CD14-positive monocyte (primary cell): ENCODE data around the gene GRIK4. TPM values are rescaled to one million over a fixed set of nuclear protein-coding genes. Genes with fewer than 3 reads are reported as not detected.

Experiments used
- DNase-seq, 3 donors: peaks; one replicate each; pipeline ENCODE4 v3.0.0-alpha.2; 2011 to 2022
- H2AFZ ChIP-seq: 2 replicates; pipeline ENCODE4 v1.6.0; 2012; ENCODE audit warnings: mild to moderate bottlenecking, low read depth, low read length, inconsistent platforms; ENCODE audit not compliant: insufficient read depth, poor library complexity, severe bottlenecking
- H3K27ac ChIP-seq, 2 donors: 1 replicate in 1 of 2; 2 replicates in 1 of 2; pipeline ENCODE4 v1.5.1; 2012 to 2013; ENCODE audit warnings: low read length in 2 of 2, control low read depth in 1 of 2, inconsistent platforms in 1 of 2, low read depth in 1 of 2, mild to moderate bottlenecking in 1 of 2
- H3K27me3 ChIP-seq, 2 donors: one replicate each; pipeline versions ENCODE4 v1.6.0 to v1.6.1; 2011 to 2013; ENCODE audit warnings: low read length in 2 of 2; ENCODE audit not compliant: control insufficient read depth in 2 of 2, insufficient read depth in 2 of 2
- H3K36me3 ChIP-seq, 2 donors: replicated peaks in 1 of 2; 1 replicate in 1 of 2; 2 replicates in 1 of 2; pipeline versions ENCODE4 v1.5.1 to v1.6.1; 2012 to 2013; ENCODE audit warnings: low read length in 2 of 2, control low read depth in 1 of 2, inconsistent platforms in 1 of 2, mild to moderate bottlenecking in 1 of 2; ENCODE audit not compliant: insufficient read depth in 2 of 2, control insufficient read depth in 1 of 2
- H3K4me1 ChIP-seq, 2 donors: 1 replicate in 1 of 2; 2 replicates in 1 of 2; pipeline versions ENCODE4 v1.5.1 to v1.6.1; 2012 to 2013; ENCODE audit warnings: low read length in 2 of 2, control low read depth in 1 of 2, inconsistent platforms in 1 of 2, mild to moderate bottlenecking in 1 of 2, moderate library complexity in 1 of 2; ENCODE audit not compliant: insufficient read depth in 2 of 2, control insufficient read depth in 1 of 2
- H3K4me2 ChIP-seq: replicated peaks from 2 replicates; pipeline ENCODE3; 2012; ENCODE audit warnings: low read length, moderate library complexity, mild to moderate bottlenecking; ENCODE audit not compliant: poor library complexity, severe bottlenecking; ENCODE audit errors: extremely low read depth
- H3K4me3 ChIP-seq, 3 experiments: fragments of 200-600 bp in 1 of 3; sonication (generic) in 1 of 3; replicated peaks in 1 of 3; 1 replicate in 2 of 3; 2 replicates in 1 of 3; pipeline ENCODE4 v1.5.1; 2011 to 2013; ENCODE audit warnings: low read length in 3 of 3, mild to moderate bottlenecking in 3 of 3, control low read depth in 2 of 3, low read depth in 2 of 3, inconsistent platforms in 1 of 3, moderate library complexity in 1 of 3
- H3K79me2 ChIP-seq: 2 replicates; pipeline ENCODE4 v1.6.0; 2012; ENCODE audit warnings: mild to moderate bottlenecking, control low read depth, inconsistent platforms, low read length, moderate library complexity; ENCODE audit not compliant: insufficient read depth
- H3K9ac ChIP-seq: 2 replicates; pipeline ENCODE4 v1.6.0; 2017; ENCODE audit warnings: low read length, mild to moderate bottlenecking; ENCODE audit not compliant: insufficient read depth, poor library complexity, severe bottlenecking
- H3K9me3 ChIP-seq, 2 donors: replicated peaks in 1 of 2; 1 replicate in 1 of 2; 2 replicates in 1 of 2; pipeline versions ENCODE4 v1.5.1 to v1.6.1; 2012 to 2013; ENCODE audit warnings: low read length in 2 of 2, control low read depth in 1 of 2; ENCODE audit not compliant: control insufficient read depth in 1 of 2, insufficient read depth in 1 of 2
- H4K20me1 ChIP-seq: 2 replicates; pipeline ENCODE4 v1.6.0; 2012; ENCODE audit warnings: mild to moderate bottlenecking, low read length, control low read depth, moderate library complexity; ENCODE audit not compliant: insufficient read depth
- H3K27ac Mint-ChIP-seq, 7 donors: one replicate each; pipeline ENCODE4 v1.8.0; 2020; ENCODE audit warnings: mild to moderate bottlenecking in 7 of 7, mixed read lengths in 7 of 7, moderate library complexity in 6 of 7, inconsistent platforms in 2 of 7
- H3K27me3 Mint-ChIP-seq, 3 donors: one replicate each; pipeline ENCODE4 v1.8.0; 2021 to 2022; ENCODE audit warnings: low read depth in 3 of 3, mild to moderate bottlenecking in 3 of 3, mixed read lengths in 3 of 3, moderate library complexity in 3 of 3, inconsistent platforms in 1 of 3
- H3K36me3 Mint-ChIP-seq, 2 donors: one replicate each; pipeline ENCODE4 v1.8.0; 2020; ENCODE audit warnings: mixed read lengths in 2 of 2, inconsistent platforms in 1 of 2, mild to moderate bottlenecking in 1 of 2
- H3K4me1 Mint-ChIP-seq: one replicate; pipeline ENCODE4 v1.8.0; 2020; ENCODE audit warnings: mild to moderate bottlenecking, mixed read lengths
- H3K4me3 Mint-ChIP-seq, 2 donors: one replicate each; pipeline ENCODE4 v1.8.0; 2020; ENCODE audit warnings: mild to moderate bottlenecking in 2 of 2, mixed read lengths in 2 of 2, moderate library complexity in 1 of 2
- H3K9me3 Mint-ChIP-seq, 7 donors: one replicate each; pipeline ENCODE4 v1.8.0; 2020 to 2022; ENCODE audit warnings: mixed read lengths in 7 of 7, mild to moderate bottlenecking in 6 of 7, moderate library complexity in 6 of 7, inconsistent platforms in 2 of 7
- CTCF ChIP-seq: fragments of 200-600 bp; IDR thresholded peaks from one replicate; pipeline ENCODE4 v1.8.0; 2022; ENCODE audit warnings: antibody characterized with exemption, mild to moderate bottlenecking
- WGBS: methylation state at CpG from one replicate; pipeline ENCODE4 v1.1.5; 2013; ENCODE audit warnings: missing lambda C conversion rate; ENCODE audit not compliant: insufficient coverage; 5-methylcytosine and 5-hydroxymethylcytosine counted together
- intact Hi-C, 2 donors: fragments of 100-400 bp; cut with micrococcal nuclease; formaldehyde crosslinking; loops; one replicate each; pipeline versions ENCODE4 v1.15.0 to v1.15.1; 2023
- polyA plus RNA-seq, 3 donors: library from polyadenylated mRNA; depleted of rRNA in 1 of 3; unstranded in 2 of 3; stranded (reverse) in 1 of 3; fragments of 300-500 nt in 2 of 3; fragments of >200 nt in 1 of 3; fragmentation: Illumina TruSeq in 2 of 3; gene quantifications; 1 replicate in 2 of 3; 2 replicates in 1 of 3; pipeline ENCODE4 v1.2.3, GENCODE V29; 2012 to 2021

GRIK4 gene
- polyA plus RNA-seq, 3 donors = not detected

GRCh38 chr11:120805960-120806555 lies 294.5 kb downstream of the GRIK4 start:
- WGBS = 21% methylated on average over 7 of the region's 9 CpGs
- H2AFZ ChIP-seq = no peak overlapping the region
- no peaks in the 10 kb centered on the region for H3K36me3 Mint-ChIP-seq
- no peak for TF ChIP-seq CTCF
- no peak overlapping the region for H3K4me3 ChIP-seq
- H3K27ac ChIP-seq = no peak overlapping the region
- no peaks in the 10 kb centered on the region for H3K79me2 ChIP-seq
- no peak overlapping the region for H3K27ac Mint-ChIP-seq
- no peak overlapping the region for H3K4me2 ChIP-seq
- H3K4me1 ChIP-seq = no peaks in the 10 kb centered on the region
- peaks cover 12 to 18% (median 15%) of the 10 kb centered on the region in 3 donors for H3K27me3 Mint-ChIP-seq
- no peak for DNase-seq
- H3K4me1 Mint-ChIP-seq = no peaks in the 10 kb centered on the region
- no peaks in the 10 kb centered on the region for H3K9me3 Mint-ChIP-seq
- intact Hi-C loops = no loop called here
- H3K36me3 ChIP-seq = no peaks in the 10 kb centered on the region
- no peaks in the 10 kb centered on the region for H3K27me3 ChIP-seq
- H3K9ac ChIP-seq = no peak overlapping the region
- no peak overlapping the region for H3K4me3 Mint-ChIP-seq
- H3K9me3 ChIP-seq = no peaks in the 10 kb centered on the region
- H4K20me1 ChIP-seq = no peaks in the 10 kb centered on the region

GRCh38 chr11:120807414-120808150 lies 296.0 kb downstream of the GRIK4 start:
- H3K4me1 Mint-ChIP-seq = no peaks in the 10 kb centered on the region
- no peak overlapping the region for H3K27ac Mint-ChIP-seq
- WGBS = 83% methylated on average over 12 of the region's 13 CpGs
- no peak for TF ChIP-seq CTCF
- Histone ChIP-seq H3K4me1 (no peaks in the 10 kb centered on the region), H4K20me1 (no peaks in the 10 kb centered on the region), H3K27me3 (no peaks in the 10 kb centered on the region), H3K4me2 (no peak overlapping the region), H3K36me3 (no peaks in the 10 kb centered on the region), H3K9ac (no peak overlapping the region), H2AFZ (no peak overlapping the region), H3K9me3 (no peaks in the 10 kb centered on the region), H3K4me3 (no peak overlapping the region), H3K79me2 (no peaks in the 10 kb centered on the region), H3K27ac (no peak overlapping the region)
- intact Hi-C loops = no loop called here
- no peak overlapping the region for H3K4me3 Mint-ChIP-seq
- H3K27me3 Mint-ChIP-seq = peaks cover 12 to 14% (median 14%) of the 10 kb centered on the region in 3 donors
- no peaks in the 10 kb centered on the region for H3K9me3 Mint-ChIP-seq
- no peaks in the 10 kb centered on the region for H3K36me3 Mint-ChIP-seq
- DNase-seq = no peak
